Large intestine (tissue), 3 donors: Measurements from ENCODE around the gene F2RL1. TPM values are rescaled to one million over a fixed set of nuclear protein-coding genes. Genes with fewer than 3 reads are reported as not detected.
"Not testable (repeated sequence)": the region's sequence is repeated elsewhere in the genome, so short reads cannot be mapped to it uniquely, and the experiment has no call there.

Source experiments
- DNase-seq, 2 donors: peaks; one replicate each; pipeline versions ENCODE4 v3.0.0 to v3.0.0-alpha.2; 2013
- H3K27ac ChIP-seq: one replicate; pipeline ENCODE4 v1.5.1; 2013; ENCODE audit warnings: low read length
- H3K27me3 ChIP-seq: 2 replicates; pipeline ENCODE4 v1.6.1; 2013; ENCODE audit warnings: low read length; ENCODE audit not compliant: control insufficient read depth, insufficient read depth
- H3K36me3 ChIP-seq: 2 replicates; pipeline ENCODE4 v1.6.1; 2013; ENCODE audit warnings: low read length; ENCODE audit not compliant: control insufficient read depth, insufficient read depth
- H3K4me1 ChIP-seq: one replicate; pipeline ENCODE4 v1.6.1; 2013; ENCODE audit warnings: low read length; ENCODE audit not compliant: control insufficient read depth, insufficient read depth
- H3K4me3 ChIP-seq: one replicate; pipeline ENCODE4 v1.5.1; 2013; ENCODE audit warnings: low read length
- H3K9me3 ChIP-seq: one replicate; pipeline ENCODE4 v1.6.1; 2013; ENCODE audit warnings: mild to moderate bottlenecking, low read depth, low read length, moderate library complexity; ENCODE audit not compliant: control insufficient read depth
- WGBS: methylation state at CpG from one replicate; pipeline ENCODE4 v1.1.5; 2013; ENCODE audit warnings: low lambda C conversion rate; ENCODE audit not compliant: insufficient coverage; 5-methylcytosine and 5-hydroxymethylcytosine counted together
- polyA plus RNA-seq: library from polyadenylated mRNA; unstranded; fragments of 120-200 nt; gene quantifications from one replicate; pipeline ENCODE4 v1.2.1, GENCODE V29; 2013

The F2RL1 gene
- polyA plus RNA-seq, 1 donor: 76.0 TPM

DNA sequence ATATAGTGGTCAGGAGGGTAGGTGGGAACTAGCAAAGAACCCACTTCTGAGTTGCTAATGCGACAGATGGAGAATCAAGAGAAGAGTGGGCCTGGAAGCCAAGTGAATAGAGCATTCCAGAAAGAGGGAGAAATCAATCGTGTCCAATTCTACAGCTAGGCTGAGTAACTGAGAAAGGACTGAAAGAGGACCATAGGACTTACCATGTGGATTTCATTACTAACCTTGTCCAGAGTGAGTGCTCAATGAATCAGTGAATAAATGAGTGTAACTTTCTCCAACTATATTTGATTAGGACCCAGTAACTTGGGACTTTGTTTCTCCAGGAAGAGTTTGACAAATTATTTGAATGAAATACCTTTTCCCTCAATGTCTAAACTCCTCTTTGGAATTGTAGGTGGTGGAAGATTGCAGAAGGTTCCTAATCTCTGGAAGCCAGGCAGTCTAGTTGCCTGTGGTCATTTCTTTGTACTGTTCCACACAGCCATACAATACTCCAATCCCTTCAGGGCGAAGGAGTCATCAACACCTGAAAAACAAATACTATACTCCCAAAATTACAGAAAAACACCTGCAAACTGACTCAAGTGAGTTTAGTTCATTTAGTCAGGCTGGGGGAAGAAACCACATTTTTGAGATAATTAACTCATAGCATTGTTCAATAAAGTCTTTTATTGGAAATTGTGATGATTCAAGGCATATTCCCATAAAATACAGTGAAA, 2.6 kb upstream of the F2RL1 start:
- Histone ChIP-seq H3K4me3 (no peak overlapping the region), H3K27me3 (peaks cover 13% of the 10 kb centered on the region), H3K36me3 (no peaks in the 10 kb centered on the region), H3K4me1 (peaks cover 4% of the 10 kb centered on the region), H3K9me3 (peaks cover 11% of the 10 kb centered on the region), H3K27ac (no peak overlapping the region)
- DNase-seq: no peak
- WGBS: no CpG with 5 or more reads among the region's 3 CpGs

DNA sequence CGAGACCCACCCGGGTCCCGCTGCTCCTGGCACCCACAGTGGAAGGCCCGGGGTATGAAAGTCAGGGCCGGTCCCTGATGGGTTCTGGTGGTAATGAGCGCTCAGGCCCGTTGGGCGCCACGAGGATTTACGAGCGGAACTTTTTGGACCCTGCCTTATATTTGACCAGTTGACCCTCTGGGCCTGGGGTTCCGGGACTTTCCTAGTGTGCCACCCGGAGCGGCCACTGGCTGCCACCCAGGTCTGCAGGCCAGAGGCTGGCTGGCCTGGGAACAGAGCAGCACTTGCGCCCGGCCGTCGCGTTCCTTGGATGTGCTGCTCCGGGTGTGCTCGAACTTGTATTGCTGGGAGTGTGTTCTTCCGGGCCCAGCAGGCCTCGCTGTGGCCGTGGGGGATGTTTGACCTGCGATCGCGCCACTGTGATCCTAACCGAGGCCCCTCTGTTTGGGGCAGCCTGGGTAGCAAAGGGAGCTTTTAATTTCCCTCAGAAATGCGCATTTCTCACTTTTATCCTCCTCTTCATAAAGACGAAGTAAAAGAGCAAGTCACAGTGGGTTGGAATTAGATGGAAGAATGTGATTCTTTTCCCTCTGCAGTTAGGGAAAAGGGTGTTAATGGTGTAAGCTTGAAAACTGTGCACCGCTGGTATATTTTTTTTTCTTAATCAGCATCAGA, 1.2 kb downstream of the F2RL1 start:
- WGBS: no CpG with 5 or more reads among the region's 31 CpGs
- H3K27me3 ChIP-seq: peaks cover 13% of the 10 kb centered on the region
- H3K9me3 ChIP-seq: no peaks in the 10 kb centered on the region
- DNase-seq: peak in 1 of 2 donors; percentile 59
- no peaks in the 10 kb centered on the region for H3K36me3 ChIP-seq
- peaks cover 10% of the 10 kb centered on the region for H3K4me1 ChIP-seq
- H3K4me3 ChIP-seq: peak overlapping the region; percentile 94
- peak overlapping the region; percentile 100 for H3K27ac ChIP-seq

DNA sequence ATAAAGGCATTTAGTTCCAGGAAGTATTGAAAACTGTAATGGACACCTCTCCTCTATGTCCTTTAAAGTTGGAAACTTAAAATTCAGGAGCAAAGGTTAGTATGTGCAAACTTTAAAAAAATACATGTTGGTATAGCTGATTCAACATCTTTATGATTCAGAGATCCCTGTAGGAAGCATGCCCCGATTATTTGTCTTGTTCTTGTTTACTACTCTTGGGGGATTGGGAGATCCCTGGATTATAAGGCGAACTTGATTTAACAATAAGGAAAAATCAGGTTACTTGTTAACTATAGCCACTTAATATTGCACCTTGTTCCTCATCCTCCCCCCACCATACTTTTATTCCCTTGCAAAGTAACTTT, 1.7 kb downstream of the F2RL1 start:
- Histone ChIP-seq H3K27ac (peak overlapping the region; percentile 100), H3K4me3 (peak overlapping the region; percentile 94), H3K9me3 (no peaks in the 10 kb centered on the region), H3K36me3 (peaks cover 1% of the 10 kb centered on the region), H3K27me3 (peaks cover 13% of the 10 kb centered on the region), H3K4me1 (peaks cover 13% of the 10 kb centered on the region)
- peak in 1 of 2 donors; percentile 67 for DNase-seq
- WGBS: no CpG with 5 or more reads among the region's 2 CpGs

DNA sequence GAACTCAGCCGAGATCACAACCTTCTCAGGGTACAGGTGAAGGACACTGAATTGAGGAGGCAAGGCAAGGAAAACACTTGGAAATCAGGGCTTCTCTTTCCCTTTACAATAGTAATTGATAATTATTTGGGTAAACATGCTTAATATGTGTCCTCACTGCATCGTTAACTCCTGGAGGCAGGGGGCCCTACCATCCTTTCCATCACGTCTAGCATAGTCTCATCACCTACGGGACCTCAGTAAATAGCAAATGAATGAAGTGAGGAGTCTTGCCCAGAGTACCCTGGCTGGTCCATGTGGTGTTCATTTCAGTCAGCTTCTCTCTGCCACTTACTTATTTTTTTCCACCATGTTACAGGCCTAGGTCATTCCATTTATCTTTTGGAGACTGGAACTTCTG, 2.3 kb downstream of the F2RL1 start:
- H3K4me3 ChIP-seq: peak overlapping the region; percentile 94
- H3K27ac ChIP-seq: peak overlapping the region; percentile 100
- no CpG with 5 or more reads among the region's 4 CpGs for WGBS

DNA sequence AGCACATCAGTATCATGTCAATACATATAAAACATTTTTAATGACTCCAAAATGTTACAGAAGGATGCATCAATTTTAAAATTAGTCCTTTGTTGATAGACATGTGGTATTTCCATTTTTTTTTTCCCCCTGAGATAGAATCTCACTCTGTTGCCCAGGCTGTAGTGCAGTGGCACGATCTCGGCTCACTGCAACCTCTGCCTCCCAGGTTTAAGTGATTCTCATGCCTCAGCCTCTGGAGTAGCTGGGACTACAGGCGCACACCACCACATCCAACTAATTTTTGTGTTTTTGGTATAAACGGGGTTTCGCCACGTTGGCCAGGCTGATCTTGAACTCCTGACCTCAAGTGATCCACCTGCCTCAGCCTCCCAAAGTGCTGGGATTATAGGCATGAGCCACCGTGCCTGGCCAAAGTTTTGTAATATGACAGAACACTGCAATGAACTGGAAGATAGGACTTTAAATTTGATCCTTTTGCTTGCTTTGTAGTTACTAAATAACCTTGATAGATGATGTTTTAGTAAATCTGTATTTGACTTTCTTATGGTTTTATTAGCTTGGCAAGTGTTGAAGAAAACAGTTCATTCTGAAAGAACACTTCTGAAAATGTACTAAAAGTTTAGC, 3.4 kb downstream of the F2RL1 start:
- no CpG with 5 or more reads among the region's 7 CpGs for WGBS
- DNase-seq: peak in 1 of 2 donors; percentile 51
- Histone ChIP-seq H3K27ac (peak overlapping the region; percentile 100), H3K4me3 (peak overlapping the region; percentile 16), H3K4me1 (peaks cover 23% of the 10 kb centered on the region), H3K27me3 (peaks cover 13% of the 10 kb centered on the region)
- not testable (repeated sequence) for H3K9me3 ChIP-seq, H3K36me3 ChIP-seq

More for the DNA sequence above, 2.3 kb downstream of the F2RL1 start:
- peaks cover 2% of the 10 kb centered on the region for H3K36me3 ChIP-seq
- peaks cover 13% of the 10 kb centered on the region for H3K27me3 ChIP-seq
- peak in 1 of 2 donors; percentile 58 for DNase-seq
- no peaks in the 10 kb centered on the region for H3K9me3 ChIP-seq
- peaks cover 16% of the 10 kb centered on the region for H3K4me1 ChIP-seq

DNA sequence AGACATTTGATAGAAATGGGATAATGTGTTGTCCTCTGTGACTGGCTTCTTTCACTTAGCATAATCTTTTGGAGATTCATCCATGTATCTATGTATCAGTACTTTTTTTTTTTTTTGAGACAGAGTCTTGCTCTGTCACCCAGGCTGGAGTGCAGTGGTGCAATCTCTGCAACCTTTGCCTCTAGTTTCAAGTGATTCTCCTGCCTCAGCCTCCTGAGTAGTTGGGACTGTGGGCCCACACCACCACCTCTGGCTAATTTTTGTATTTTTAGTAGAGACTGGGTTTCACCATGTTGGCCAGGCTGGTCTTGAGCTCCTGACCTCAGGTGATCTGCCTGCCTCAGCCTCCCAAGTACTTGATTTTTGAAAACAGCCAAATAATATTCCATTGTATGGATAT, 7.6 kb downstream of the F2RL1 start:
- Histone ChIP-seq H3K27ac (peak overlapping the region; percentile 48), H3K4me1 (peaks cover 21% of the 10 kb centered on the region)
- peak in 1 of 2 donors; percentile 38 for DNase-seq
- H3K9me3 ChIP-seq, H3K36me3 ChIP-seq, H3K4me3 ChIP-seq, H3K27me3 ChIP-seq: not testable (repeated sequence)

DNA sequence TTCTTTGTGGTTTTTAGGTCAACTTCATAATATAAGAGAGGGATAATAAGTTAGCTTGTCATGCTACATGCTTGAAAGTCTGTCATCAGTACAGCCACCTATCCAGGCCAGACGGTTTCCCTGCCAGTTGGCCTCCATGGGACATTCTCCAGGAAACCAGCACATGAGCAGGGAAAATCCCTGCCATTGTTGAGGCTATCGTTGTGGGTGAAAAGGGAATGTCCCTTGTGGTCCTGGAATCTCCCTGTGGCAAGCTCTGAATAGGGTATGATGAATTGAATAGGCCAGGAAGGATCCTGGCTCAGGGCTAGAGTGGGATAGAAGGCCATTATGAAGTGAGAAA, 12.3 kb downstream of the F2RL1 start:
- no peak for DNase-seq
- WGBS: no CpG with 5 or more reads among the region's 2 CpGs
- H3K27me3 ChIP-seq: no peaks in the 10 kb centered on the region
- no peak overlapping the region for H3K4me3 ChIP-seq
- H3K4me1 ChIP-seq: peaks cover 10% of the 10 kb centered on the region
- H3K27ac ChIP-seq: peak overlapping the region; percentile 33
- peaks cover 28% of the 10 kb centered on the region for H3K36me3 ChIP-seq
- H3K9me3 ChIP-seq: no peaks in the 10 kb centered on the region

DNA sequence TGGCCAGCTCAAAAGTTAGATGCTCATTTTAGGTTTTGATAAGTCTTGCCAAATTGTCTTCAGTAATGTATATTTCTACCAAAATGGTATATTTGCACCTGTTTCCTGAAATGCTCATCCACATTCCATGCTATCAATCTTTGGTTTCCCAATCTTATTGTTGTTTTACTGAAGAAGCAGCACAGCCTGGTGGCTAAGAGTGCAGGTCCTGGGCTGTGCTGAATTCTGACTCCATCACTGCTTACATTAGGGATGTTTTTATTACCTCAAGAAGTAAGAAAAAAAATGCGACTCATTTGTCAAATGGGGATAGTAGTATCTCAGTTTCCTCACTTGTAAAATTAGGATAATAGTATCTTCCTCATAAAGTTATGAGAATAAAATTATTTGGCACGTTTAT, 17.4 kb downstream of the F2RL1 start:
- Histone ChIP-seq H3K4me3 (no peak overlapping the region), H3K27me3 (no peaks in the 10 kb centered on the region), H3K27ac (no peak overlapping the region), H3K36me3 (peaks cover 24% of the 10 kb centered on the region), H3K4me1 (peaks cover 26% of the 10 kb centered on the region), H3K9me3 (no peaks in the 10 kb centered on the region)
- WGBS: 100% methylated on average over 1 of the region's 2 CpGs
- DNase-seq: no peak

DNA sequence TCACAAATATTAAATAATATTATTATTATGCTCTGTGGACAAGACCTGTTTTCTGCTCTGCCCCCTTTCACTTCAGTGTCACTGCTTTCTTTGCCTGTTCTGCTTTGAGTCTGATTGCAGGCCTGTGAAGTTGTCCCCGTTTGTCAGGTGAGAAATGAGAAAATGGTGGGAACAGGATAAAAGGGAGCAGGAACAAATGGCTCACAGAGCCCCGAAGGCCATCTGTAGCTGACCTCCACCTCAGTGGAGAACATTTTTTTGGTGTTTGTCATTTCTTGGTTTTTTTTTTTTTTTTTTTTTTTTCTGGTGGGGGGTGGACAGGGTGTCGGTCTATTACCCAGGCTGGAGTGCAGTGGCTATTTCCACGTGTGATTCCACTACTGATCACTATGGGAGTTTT, 17.8 kb downstream of the F2RL1 start:
- Histone ChIP-seq H3K36me3 (peaks cover 24% of the 10 kb centered on the region), H3K27me3 (no peaks in the 10 kb centered on the region), H3K27ac (peak overlapping the region; percentile 78), H3K4me3 (no peak overlapping the region), H3K9me3 (no peaks in the 10 kb centered on the region), H3K4me1 (peaks cover 26% of the 10 kb centered on the region)
- WGBS: no CpG with 5 or more reads among the region's 4 CpGs
- no peak for DNase-seq

DNA sequence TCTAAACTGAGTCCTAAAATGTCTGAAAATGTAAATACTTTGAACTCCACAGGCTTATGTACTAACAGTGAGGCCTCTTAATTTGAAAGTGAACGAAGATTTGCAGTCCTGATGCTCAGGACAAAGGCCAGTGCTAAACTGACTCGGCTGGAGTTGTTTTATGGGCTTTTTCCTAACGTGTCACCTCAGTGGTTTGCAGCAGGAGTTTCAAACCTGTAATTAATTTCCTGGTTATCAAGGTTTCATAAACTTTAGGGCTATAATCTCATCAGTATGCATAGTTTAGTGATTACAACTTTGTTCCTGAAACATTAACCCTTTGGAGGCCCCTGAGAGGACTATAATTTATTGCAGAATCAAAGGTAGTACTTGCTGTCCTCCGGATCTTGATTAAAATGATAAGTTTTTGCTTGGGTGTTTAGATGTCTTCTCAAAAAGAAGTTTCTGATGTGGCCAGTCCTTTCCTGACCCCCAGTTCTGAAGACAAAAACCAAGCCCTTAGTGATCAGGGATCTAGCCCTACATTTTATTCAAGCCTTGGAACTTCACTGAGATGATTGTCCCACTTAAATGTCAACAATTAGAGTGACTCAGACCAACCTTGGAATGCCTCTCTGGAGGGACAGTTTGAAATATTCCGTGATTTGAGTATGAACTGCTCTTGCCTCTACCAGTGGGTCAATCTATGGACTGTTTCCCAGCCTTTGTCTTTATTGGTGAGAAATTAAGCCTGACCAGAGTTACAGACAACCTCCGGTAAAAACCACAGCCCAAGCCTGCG, 19.8 kb downstream of the F2RL1 start:
- H3K27me3 ChIP-seq: no peaks in the 10 kb centered on the region
- H3K27ac ChIP-seq: peak overlapping the region; percentile 87
- H3K36me3 ChIP-seq: peaks cover 12% of the 10 kb centered on the region
- peaks cover 26% of the 10 kb centered on the region for H3K4me1 ChIP-seq
- H3K4me3 ChIP-seq: no peak overlapping the region
- H3K9me3 ChIP-seq: no peaks in the 10 kb centered on the region
- no CpG with 5 or more reads among the region's 7 CpGs for WGBS
- peak; percentile 90 to 95 for DNase-seq
